NCI-H345 (cell line): ENCODE measurements around the gene ZNF770.

Experiments
- DNase-seq: peaks from one replicate; lab custom pipeline; 2025; lab: John Stamatoyannopoulos, UW

Gene ZNF770, protein sequence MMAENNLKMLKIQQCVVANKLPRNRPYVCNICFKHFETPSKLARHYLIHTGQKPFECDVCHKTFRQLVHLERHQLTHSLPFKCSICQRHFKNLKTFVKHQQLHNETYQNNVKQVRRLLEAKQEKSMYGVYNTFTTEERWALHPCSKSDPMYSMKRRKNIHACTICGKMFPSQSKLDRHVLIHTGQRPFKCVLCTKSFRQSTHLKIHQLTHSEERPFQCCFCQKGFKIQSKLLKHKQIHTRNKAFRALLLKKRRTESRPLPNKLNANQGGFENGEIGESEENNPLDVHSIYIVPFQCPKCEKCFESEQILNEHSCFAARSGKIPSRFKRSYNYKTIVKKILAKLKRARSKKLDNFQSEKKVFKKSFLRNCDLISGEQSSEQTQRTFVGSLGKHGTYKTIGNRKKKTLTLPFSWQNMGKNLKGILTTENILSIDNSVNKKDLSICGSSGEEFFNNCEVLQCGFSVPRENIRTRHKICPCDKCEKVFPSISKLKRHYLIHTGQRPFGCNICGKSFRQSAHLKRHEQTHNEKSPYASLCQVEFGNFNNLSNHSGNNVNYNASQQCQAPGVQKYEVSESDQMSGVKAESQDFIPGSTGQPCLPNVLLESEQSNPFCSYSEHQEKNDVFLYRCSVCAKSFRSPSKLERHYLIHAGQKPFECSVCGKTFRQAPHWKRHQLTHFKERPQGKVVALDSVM

DNA sequence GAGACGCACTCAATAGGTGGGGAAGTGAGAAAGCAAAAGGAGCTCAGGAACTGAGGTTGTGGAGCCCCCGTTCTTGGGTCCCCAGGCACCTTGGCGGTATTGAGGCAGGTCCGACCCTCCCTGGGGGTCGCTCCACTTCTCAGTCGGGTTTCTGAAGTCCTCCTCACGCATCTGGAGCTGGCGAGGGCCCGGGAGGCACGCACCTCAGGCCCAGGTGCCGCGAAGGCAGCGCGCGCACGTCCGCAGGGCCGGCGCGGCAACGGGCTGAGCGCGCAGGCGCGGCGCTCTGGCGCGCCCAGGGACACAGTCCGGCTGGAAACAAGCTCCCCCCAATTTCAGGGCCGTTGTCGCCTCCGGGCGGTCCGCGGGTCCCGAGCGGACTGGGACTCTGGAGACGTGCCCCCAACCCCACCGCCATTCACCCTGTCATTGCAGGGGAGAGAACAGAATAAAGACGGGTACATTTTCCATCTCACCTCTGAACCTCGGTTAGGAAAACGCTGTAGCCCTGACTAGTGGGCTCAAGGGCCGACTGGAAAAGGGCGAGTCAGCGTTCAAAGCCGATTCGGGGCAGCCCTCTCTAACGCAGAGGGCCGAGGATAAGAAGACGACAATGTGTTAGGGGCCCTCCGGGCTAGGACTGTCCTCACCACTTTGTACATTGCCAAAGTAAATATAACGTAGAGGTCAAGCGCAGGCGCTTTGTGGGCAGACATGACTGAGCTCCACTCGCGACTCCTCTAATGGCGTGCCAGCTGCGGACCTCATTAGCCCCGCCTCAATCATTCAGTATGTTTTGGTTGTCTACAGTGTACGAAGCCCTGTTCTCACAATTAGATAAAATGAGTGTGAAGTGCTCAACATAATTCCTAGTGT, at the start of gene ZNF770:
Gene ZNF770 (minus strand): TSS at position 261 of the 876 bp plus-strand sequence. CDS start 4,853 bp downstream, outside the sequence.
- DNase-seq = peak; percentile 63

DNA sequence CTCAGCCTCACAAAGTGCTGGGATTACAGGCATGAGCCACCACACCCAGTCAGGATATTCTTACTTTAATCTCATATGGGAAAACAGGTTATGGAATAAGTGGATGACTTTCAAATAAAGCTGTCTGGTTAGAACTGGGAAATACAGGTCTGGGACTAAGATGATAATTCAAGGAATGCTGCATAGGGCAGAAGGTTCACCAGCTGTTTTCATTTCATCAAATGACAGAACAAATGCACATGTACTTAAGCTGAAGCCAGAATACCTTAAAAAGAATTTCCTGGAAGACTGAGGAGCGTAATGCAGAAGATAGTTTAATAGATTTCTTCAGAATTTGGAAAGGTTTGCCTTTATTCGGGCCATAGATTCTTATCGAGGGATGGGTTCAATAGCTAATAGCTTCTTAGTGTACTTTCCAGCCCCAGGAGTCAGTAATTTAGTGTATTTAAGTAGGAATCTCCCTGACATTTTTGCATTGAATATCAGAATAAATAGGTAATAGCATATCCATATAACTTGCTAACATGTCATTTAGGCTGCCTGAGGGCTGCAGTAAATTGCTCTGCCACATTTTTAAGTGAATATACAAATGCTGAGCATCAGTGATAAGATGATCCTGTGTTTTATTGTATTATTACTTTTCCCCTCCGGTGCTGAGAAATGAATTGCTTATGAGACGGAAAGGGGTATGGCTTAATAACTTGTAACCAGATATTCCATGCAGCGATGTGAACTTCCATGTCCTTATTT, 40.3 kb upstream of the ZNF770 start:
- no peak for DNase-seq

DNA sequence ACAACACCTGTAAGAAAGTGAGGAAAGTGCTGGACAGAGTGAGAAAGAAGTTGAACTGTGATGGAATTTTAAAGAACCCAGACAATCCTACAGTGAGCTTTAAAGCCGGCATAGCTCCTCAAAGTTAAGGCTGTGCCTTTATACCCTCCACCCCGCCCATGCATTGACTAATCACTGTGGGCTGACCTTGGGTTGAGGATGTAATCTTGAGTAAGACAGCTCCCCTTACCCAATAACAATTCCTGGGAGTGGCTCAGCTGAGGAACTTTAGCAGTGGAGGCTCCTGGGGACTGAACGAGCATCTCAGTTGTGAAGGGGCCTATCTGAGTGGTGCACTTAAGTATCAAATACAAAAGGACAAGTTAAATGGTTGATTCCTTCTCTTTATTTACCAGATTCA, 35.7 kb upstream of the ZNF770 start:
- DNase-seq = no peak

DNA sequence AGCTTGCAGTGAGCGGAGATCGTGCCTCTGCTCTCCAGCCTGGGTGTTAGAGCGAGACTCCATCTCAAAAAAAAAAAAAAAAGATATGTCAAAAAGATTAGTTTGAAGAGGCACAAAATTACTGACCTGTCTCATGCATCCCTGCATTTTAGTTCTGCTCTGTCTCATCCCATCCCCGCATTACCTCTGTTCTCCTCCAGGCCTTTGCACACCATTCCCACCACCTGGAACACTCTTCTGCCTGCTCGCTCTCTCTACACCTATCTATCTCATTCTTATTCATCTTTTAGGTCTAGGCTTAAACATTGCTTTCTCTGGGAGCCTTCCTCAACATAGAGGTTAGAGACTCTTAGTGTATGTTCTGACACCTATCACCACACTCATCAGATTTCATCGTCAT, 32.9 kb upstream of the ZNF770 start:
- no peak for DNase-seq

DNA sequence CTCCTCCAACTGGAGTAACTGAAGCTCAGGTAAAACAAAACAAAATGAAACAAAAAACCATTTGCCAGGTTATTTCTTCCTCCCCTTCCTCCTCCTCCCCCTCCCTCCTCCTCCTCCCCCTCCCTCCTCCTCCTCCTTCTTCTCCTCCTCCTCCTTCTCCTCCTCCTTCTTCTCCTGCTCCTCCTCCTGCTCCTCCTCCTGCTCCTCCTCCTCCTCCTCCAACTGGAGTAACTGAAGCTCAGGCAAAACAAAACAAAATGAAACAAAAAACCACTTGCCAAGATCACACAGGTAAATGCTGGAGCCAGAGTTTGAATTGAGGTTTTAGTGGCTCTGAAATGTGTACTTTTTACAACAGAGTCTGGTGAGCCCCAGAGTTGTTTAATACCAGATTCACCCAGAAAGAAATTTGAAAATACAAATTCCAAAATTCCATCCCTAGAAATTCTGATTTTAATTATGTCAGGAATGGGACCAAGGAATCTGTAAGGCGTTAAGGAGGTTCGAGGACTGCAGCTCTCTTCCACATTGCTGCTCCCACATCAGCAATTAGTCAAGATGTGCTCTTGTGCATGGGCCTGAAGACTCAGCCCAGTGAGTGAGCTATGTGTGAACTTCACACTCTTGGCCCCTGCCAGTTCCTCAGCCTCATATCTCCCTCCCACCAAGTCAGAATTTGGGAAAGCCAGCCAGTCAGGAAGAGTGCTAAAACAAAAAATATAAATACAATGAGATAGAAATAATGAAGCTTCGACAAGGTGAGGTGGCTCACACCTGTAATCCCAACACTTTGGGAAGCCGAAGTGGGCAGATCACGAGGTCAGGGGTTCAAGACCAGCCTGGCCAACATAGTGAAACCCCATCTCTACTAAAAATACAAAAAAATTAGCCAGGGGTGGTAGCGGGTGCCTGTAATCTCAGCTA, 31.6 kb upstream of the ZNF770 start:
- DNase-seq = no peak

DNA sequence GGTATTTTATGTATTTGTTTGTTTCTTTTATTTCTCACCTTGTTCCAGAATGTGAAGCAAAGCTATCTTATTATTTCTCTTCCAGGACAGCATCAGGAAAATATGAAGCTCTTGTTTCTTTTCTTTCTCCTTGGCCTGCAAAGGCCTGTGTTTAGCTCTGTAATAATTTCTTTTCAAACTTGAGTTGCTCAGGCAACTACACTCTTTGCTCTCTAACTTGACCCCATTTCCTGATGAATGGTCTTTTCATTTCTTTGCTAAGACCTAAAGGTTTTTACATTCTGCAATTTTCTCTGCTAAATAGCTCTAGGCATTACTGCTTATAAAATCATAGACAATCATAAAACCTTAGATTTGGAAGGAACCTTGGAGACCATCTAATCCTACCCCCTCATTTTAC, 26.2 kb upstream of the ZNF770 start:
- DNase-seq = no peak

DNA sequence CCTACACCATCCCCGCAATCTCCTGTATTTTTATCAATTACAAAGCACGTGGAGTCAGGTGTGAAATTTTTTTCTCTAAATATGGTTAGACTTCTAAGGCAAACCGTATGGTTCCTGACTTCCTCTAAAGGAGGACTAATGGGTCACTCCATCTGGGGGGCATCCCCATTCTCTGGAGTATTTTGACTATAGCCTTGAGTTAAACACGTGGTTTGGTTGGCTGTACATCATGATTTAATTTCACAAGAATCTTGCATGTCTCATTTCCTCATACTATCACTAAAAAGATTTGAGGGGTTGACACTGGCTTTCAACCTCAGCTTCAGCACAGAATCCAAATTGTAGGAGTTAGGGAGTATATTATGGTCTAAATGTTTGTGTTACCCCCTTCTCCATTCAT, 25.3 kb upstream of the ZNF770 start:
- DNase-seq = no peak

DNA sequence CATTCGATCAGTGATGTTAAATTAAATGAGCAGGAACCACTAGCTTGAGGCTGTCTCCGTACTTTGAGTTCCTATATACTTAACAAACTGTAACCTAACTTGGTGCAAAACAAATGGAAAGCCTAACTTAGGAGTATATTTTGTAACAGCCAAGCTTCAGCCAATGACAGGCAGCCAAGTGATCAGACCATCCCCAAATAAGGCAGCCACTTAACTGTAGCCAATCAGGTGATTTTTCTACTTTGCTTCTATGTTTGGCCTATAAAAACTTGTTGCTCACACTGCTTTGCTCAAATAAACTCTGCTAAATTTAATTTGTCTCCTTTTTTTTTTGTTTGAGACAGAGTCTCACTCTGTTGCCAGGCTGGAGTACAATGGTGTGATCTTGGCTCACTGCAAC, 19.3 kb upstream of the ZNF770 start:
- DNase-seq = no peak

DNA sequence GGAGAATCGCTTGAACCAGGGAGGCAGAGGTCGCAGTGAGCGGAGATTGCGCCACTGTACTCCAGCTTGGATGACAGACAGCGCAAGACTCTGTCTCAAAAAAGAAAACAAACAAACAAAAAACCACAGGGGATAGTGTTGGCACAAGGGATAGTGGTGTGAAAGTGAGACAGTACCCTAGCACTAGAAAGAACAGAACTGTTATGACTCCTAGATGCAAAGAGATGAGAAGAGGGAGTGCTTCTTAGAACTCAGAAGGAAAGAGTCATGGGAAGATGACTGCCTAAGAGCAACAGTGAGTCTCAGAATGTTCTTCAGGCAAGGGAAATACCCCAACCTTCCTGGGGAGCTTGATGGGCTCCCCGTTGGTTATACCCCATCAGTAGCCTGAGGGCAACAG, 17.8 kb upstream of the ZNF770 start:
- DNase-seq = no peak

DNA sequence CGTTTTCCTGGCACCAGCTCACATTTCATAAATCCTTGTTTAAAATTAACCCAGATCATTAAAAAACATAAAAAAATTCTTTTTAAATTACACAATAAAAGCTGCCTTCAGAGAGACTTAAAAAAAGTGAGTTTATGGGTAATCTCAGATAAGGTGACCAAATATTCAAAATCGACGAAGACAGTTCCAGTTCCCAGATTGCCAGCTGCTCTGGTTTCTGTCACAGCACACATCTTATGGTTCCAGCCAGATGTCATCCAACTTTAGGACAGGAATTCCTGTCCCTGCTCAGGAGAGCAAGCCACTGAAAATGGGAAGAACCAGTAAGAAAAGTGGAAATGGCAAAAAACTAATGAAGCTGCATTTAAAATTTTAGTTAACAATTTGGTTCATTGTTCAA, 15.8 kb upstream of the ZNF770 start:
- no peak for DNase-seq

DNA sequence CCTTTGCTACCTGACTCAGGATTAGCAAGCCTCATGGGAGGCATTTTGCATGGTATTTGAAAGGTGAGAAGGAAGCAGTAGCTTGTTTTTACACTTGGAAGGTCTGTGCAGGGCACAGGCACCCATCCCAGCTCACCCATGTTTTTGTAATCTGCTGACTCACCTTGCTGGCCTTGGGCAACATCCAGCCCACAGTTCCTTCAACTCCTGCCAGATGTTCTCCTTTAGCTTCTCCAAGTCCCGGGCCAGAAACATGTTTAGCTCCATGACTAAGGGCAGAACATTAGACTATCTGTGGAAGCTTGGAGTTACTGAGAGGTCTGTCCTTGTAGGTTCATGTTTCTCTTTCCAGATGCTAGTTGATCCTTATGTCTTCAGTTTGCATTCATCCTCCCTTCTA, 12.4 kb upstream of the ZNF770 start:
- DNase-seq = no peak

DNA sequence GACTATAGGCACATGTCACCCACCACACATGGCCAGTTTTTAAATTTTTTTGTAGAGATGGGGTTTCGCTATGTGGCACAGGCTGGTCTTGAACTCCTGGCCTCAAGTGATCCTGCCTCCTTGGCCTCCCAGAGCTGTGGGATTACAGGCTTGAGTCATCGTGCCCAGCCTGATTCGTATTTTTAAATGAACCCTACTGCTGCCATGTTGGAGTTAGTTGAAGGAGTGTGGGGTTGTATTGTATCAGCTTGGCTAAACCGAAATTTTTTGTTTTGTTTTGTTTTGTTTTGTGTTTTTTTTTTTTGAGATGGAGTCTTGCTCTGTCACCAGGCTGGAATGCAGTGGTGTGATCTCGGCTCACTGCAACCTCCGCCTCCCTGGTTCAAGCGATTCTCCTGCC, 11.8 kb upstream of the ZNF770 start:
- no peak for DNase-seq

DNA sequence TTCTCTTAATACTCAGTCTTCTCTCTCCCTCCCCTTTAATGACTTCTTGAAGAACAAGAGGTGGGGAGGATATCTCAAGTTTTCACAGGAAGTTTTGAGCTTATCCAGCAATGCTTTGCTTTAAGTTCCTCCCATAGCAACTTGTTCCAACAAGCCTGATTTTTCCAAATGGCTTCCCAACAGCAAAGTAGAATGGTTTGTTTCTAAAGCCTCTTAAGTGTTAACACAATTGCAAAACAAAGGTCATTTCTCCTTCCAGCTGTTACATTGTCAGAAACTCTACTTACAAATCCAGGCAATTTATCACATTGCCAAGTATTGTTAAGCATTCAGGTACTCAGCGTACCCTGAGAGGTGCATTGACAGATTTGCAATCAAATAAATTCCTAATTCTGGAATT, 6.8 kb upstream of the ZNF770 start:
- DNase-seq = no peak

DNA sequence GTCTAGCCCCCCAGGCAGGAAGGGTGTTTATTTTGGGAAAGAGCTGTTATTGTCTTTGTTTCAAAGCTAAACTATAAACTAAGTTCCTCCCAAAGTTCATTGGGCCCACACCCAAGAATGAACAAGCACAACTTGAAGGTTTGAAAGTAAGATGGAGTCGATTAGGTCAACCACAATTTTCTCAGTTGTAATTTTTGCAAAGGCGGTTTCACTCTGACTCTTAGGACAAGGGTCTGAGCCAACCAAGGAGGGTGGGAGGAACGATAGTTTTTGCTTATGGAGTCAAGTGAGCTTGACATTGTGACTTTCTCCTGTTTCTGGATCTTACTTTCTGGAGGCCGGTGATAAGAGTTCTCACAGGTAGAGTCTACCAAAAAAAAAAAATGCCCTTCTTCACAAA, 5.8 kb upstream of the ZNF770 start:
- no peak for DNase-seq

DNA sequence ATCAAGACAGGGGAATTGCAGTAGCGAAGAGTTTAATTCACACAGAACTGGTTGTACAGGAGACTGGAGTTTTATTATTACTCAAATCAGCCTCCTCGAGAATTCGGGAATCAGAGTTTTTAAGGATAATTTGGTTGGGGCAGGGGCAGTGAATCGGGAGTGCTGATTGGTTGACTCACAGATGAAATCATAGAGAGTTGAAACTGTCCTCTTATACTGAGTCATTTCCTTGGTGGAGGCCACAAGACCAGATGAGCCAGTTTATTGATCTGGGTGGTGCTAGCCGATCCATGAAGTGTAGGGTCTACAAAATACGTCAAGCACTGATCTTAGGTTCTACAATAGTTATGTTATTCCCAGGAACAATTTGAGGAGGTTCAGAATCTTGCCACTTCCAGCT, 5.3 kb upstream of the ZNF770 start:
- no peak for DNase-seq

DNA sequence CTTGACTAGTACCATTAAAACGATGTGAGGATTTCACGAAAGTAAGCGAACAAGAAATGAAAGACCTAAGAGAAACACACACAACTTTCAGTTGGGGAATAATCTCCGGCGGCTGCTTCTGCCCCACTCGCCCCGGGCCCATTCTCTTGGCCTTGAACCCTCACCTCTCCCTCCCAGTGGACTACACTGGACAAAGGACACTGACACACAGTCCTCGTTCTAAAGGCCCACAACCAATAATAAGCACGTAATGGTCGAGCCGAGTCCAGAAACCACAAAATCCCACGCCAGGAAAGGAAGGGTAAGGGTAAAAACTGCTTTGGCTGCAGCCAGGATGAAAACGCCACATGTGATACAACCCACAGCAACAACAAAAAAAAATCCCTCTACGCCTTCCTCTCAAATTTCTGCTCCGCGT, 469 bp downstream of the ZNF770 start:
- no peak for DNase-seq

DNA sequence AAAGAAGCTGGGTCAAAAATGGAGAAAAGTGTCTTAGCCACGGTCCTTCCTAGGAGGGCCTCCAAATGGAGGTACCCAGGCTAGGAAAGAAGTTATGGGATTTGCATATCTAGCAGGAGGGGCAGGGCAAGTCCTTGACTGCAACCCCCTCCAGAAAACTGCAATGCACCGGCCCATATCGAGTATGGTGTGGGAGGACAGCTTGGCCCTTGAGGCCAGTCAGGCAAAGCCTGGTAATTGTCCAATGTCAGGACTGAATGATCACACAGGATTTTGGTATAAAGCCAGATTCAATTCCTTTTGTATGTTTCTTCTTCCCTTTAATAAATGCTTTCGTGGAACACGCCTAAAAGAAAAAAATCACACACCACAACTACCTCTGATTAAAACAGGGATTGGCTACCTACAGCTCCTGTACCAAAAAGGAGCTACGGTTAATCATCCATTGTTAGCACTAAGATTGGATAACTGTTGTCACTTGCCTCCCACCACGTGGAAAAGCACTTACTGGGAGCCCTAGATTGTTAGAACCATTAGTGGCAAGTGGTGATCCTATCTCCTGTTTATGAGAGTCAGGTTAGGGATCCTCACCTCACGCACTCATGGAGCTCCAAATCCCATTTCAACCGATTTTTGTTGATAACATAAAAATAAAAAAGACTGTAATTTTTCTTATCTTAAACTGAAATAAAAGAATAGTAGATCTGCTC, 1.2 kb downstream of the ZNF770 start:
- DNase-seq = no peak

DNA sequence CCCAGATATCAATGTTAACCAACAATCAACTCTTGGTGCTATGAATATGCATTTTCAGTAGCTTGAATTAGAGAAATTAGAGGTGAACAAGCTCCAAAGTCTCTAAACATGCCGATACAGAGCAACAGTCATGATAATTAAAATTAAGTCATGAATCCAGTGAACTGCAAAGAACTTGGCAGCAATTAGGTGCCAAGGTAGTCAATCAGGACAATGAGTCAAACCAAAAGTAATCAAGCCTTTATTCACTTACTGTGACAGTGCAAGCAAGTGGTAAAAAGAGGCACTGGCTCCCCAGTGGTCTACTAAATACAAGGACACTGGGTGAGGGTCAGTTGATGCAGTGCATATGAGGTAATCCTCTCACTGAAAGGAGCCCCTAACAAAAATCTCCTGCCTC, 1.8 kb downstream of the ZNF770 start:
- DNase-seq = no peak

DNA sequence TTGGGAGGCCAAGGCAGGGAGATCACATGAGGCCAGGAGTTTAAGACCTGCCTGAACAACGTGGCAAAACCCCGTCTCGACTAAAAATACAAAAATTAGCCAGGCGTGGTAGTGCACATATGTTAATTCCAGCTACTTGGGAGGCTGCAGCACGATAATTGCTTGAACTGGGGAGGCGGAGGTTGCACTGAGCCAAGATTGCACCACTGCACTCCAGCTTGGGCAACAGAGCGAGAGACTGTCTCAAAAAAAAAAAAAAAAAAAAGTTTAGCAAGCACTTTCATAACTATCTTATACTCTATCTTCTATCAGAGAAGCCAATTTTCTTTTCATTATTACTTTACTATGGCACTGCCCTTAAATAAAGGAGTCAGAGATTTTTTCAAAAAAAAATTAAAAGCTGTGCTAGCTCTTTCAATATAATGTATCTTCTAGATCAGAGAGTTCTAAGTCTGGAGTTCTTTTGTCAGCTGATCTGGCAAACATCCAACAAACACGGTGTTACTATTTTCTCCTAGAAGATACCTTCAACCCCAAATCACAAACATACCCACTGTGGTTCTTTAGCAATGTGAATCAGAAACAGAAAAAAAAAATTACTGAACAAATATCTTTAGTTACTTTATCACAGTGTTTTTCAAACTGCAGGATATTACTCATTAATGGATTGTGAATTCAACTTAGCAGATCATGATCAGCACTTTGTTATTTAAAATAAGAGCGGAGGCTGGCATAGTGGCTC, 3.0 kb downstream of the ZNF770 start:
- DNase-seq = no peak
